GM21717 (cell line): ENCODE data around the gene ADAMTS2.
"Not testable (repeated sequence)": the region's sequence is repeated elsewhere in the genome, so short reads cannot be mapped to it uniquely, and the experiment has no call there.

Source experiments
- ATAC-seq: cut with Tn5 transposase; IDR thresholded peaks from one replicate; pipeline ENCODE4 v1.9.1; 2021; ENCODE audit warnings: mild to moderate bottlenecking, moderate library complexity; ENCODE audit not compliant: unreplicated experiment

ADAMTS2 gene

DNA sequence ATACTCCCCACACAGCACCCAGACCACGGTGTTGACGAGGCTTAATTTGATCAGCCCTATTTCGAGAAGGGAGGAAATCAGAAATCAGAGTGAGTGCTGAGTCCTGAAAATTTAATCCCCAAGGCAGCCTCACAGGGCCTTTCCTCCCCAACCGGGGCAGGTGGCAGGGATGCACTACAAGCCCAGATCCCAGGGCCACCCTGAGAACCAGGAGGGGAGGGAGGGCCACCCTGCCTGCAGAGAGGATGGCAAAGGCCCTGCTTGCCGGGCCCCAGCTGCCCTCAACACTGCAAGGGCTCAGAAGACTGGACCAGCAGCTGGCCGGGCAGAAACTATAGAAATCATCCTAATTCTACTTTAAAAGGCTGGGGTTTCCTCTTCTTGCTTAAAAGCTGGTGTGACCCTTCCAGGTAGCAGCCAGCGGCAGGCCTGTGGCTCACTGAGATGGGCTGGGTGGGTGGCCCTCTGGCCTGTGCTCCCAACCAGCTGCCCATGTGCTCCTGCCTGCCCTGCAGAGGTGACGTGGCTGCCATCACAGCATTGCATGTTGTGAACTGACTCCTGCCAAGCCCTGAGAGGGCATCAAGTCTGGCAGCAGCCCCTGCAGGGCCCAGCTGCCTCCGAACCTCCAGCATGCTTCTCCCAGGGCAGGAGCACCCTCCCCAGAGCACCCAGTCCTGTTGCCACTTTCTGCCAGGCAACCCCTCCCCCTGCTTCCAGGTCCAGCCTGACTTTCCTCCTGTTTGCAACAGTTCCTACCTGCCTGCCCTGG lies 122.8 kb downstream of the ADAMTS2 start:
- no peak for ATAC-seq

GRCh38 chr5:179221877-179222220 lies 123.4 kb downstream of the ADAMTS2 start:
- ATAC-seq, result no peak

- no peak for ATAC-seq
These were observed 123.9 kb downstream of the ADAMTS2 start for GRCh38 chr5:179221196-179221876.

DNA sequence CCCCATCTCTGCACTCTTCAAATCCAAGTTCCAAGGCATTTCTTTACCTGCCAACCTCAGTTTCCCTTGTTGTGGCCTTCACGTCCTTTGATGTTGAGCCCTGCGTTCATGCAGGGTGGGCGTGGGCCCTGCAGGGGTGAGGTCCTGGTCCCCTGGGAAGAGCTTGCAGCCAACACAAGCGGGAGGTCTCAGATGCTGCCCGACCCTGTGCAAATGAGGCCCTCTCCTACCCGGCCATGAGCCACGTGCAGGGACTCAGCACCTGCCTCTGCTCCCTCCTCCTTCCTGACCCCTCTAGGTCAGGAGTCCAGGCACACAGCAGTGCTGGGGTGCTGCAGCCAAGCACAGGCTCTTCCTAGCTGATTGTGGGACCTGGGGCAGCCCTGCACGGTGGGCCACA lies 124.5 kb downstream of the ADAMTS2 start:
- ATAC-seq, result no peak

GRCh38 chr5:179219661-179220620 lies 125.3 kb downstream of the ADAMTS2 start:
- ATAC-seq, result no peak

- ATAC-seq, result no peak
These were observed 126.3 kb downstream of the ADAMTS2 start for GRCh38 chr5:179218943-179219330.

DNA sequence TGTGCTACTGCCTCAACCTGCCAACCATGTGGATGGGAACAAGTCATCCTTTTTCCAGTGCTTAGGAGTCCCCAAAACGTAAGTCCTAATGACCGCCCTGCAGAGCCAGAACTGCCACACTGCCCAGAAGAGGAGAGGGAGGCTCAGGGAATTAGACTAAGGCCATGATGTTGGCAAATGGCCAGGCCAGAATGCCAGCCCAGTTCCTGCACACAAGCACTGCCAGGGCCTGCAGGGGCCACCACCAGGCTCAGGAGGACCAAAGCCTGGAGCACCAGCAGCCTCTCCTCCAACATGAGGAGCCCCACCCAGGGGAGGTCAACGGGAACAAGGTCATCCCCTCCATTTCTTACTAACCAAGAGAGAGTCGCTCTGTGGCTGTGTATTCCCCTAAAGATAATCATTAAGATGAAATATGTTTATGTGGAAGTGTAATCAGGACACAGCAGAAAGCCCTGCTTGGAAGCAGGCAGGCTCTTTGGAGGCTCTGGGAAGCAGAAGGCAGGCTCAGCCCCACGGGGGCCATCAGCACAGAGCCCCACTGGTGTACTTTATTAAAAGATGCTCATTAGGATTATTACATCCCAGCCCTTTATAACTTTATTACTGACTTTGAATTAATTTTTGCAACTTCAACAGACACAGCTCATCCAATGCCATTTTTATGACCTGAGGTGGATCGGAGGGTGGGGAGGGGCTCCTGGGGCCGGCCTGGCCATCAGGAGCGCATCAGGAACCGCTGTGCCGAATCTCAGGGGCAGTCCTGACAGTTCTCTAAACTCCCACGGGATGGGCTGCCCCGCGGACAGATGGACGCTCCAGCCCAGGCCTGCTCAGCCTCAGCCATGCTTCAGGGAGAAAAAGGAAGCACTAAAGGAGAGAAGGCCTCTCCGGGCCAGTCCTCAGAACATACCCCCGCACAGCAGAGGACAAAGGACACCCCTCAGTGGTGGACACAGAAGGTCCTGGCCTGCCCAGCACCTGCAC lies 127.0 kb downstream of the ADAMTS2 start:
- ATAC-seq, result no peak

GRCh38 chr5:179217356-179217755 lies 127.9 kb downstream of the ADAMTS2 start:
- ATAC-seq, result no peak

DNA sequence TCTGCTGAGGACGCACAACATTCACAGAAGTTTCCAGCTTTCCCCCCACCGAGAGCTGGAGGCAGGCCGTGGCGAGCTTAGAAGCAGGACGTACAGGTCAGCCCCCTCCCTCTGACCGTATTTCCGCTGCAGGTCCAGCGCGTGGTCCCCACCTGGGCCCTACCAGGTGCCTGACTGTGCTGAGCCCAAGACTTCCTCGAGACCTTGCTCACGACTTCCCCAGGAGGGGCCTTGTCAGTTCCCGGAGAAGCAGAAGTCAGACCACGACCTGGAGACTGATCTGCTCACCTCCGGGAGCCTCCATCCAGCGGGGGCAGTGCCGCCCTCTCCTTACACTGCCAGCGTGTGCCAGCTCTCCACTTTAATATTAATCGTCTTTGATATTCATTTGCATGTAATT lies 128.9 kb downstream of the ADAMTS2 start:
- ATAC-seq, result not testable (repeated sequence)

DNA sequence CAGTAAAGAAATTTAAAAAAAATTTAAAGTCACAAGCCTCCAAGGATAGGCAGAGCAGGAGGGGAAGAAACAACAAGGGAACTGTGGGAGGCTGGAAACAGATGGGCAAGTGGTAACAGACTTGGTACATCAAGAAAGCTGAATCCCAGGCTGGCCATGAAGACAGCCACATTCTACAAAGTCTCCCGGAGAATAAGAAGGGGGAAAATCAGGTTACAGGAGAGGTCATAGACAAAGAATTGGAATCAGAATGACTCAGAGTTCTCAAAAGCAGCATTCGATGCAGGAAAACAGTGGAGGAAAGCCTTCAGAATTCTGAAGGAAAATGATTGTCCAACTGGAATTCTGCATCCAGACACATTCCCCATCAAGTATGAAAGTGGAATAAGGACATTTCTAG lies 129.7 kb downstream of the ADAMTS2 start:
- no peak for ATAC-seq

DNA sequence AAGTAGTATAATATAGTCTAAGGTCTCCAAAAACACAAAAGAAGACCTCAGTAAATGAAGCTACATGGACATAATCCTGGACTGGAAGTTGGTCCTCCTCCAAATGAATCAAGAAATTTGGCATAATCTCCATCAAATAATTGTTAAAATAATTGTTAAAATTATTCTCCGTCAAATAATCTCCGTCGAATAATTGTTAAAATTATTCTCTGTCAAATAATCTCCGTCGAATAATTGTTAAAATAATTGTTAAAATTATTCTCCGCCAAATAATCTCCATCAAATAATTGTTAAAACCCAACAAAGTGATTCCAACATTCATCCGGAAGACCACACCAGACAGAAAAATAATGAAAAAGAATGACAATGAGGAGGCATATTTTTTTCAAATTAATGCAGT lies 130.6 kb downstream of the ADAMTS2 start:
- no peak for ATAC-seq

GRCh38 chr5:179212870-179213269 lies 132.4 kb downstream of the ADAMTS2 start:
- ATAC-seq, result no peak

GRCh38 chr5:179211631-179212030 lies 133.6 kb downstream of the ADAMTS2 start:
- no peak for ATAC-seq

DNA sequence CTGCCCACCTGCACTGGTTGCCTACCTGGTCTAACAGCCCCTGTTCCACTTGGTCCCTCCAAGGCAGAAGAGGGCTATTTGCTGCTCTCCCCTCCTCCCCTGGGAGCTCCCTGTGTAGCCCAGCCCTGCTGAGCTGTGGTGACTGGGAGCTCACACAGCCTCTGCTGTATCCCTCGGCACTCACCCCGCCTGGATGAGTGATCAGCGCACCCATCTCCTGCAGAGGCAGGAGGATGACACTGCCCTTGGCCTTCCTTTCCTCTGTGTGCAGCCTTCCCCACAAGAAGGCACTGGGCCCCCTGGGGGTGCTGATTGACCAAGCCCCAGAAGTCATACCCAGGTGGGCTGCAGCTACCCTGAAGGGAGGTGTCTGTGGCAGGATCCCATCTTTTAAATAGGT lies 134.2 kb downstream of the ADAMTS2 start:
- ATAC-seq, result no peak

GRCh38 chr5:179210478-179210877 lies 134.8 kb downstream of the ADAMTS2 start:
- ATAC-seq, result no peak

DNA sequence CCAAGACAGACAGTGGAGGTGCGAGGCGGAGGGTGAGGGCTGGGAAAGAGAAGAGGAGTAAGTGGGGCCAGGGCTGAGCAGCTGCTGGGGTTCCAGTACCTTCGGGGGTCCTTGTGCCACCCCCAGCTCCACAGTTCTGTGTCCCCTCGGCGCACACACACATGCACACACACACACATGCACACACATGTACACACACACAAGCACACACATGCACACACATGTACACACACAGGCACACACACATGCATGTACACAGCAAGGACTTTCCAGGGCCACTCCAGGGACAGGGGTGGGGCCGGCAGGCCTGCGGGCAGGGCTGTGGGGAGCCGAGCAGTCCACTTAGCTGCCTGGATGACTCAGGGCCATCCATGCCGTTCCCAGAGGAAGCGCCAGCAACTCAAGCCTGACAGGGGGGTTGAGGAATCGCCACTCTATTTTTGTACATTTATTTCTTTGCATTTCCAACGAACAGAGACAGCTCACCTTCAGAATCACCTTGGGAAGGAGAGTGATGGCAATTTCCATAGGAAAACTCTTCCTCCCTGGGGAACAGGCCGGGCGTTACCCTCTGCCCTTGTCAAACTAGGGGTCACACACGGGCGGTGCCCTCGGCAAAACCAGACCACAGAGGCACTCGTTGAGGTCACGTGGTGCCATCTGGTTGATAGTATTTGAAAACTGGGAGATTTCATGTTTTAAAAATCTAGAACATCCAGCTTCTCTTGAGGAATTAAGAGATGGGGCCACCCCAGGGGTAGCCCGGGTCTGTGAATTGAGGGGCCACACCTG lies 135.7 kb downstream of the ADAMTS2 start:
- no peak for ATAC-seq

DNA sequence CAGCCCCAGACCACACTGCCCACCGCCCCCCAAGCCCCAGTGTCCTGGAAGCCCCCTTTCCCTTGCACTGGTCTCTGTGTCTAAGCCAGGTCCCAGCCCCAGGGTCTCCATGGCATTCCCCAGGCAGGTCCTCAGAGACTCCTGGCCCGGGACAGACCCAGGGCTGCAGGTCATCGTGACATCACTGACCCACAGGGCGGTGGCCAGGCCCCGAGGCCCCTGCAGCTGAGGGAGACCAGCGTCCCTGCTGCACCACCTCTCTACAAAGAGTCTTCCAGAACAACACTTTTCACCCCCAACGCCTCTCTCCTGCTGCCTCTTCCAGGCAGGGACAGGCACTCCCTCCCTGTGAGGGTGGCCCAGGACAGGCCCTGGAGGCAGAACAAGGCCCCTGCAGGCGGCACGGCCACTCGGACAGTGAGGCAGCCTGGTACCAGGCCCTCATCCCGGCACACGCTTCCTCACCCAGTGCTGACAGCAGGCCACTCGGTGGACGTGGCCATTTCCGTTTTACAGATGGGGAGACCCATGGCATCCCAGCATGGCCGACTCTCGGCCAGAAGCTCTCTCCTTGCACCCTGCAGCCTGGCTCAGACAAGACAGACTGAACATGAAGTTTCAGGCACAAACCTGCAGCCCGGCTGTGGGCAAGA lies 136.4 kb downstream of the ADAMTS2 start:
- ATAC-seq, result no peak

GRCh38 chr5:179207920-179208705 lies 137.1 kb downstream of the ADAMTS2 start:
- no peak for ATAC-seq
